ENCODE measurements around the gene CANX.

GRCh38 chr5:179764056-179764455, 65.3 kb downstream of the CANX start:
- TF ChIP-seq CTCF (IDR thresholded peaks at IDR 0.05; ENCODE audit: low read length), result no peak
- no peak for TF ChIP-seq EZH2phosphoT487 (IDR thresholded peaks at IDR 0.05; ENCODE audit: low read length)
- no peak for TF ChIP-seq EZH2 (optimal IDR thresholded peaks at IDR 0.05; ENCODE audit: low read depth, low read length)
